Measurements from ENCODE around the gene DEPDC5.

Gene DEPDC5

GRCh38 chr22:31816750-31817149 is 62.9 kb downstream of the DEPDC5 start:
- no peak for DNase-seq

GRCh38 chr22:31818481-31819392 is 64.9 kb downstream of the DEPDC5 start:
- peak; percentile 56 for DNase-seq

GRCh38 chr22:31820655-31821054 is 66.8 kb downstream of the DEPDC5 start:
- no peak for DNase-seq

GRCh38 chr22:31821572-31821971 is 67.8 kb downstream of the DEPDC5 start:
- DNase-seq = no peak

- no peak for DNase-seq
Measured at GRCh38 chr22:31822523-31822922, 68.7 kb downstream of the DEPDC5 start.

GRCh38 chr22:31825513-31825912 is 71.7 kb downstream of the DEPDC5 start:
- no peak for DNase-seq

- no peak for DNase-seq
Measured at GRCh38 chr22:31826443-31826842, 72.6 kb downstream of the DEPDC5 start.

- DNase-seq = no peak
Measured at GRCh38 chr22:31828739-31829138, 74.9 kb downstream of the DEPDC5 start.

GRCh38 chr22:31829505-31829904 is 75.7 kb downstream of the DEPDC5 start:
- DNase-seq = peak; percentile 68

- no peak for DNase-seq
Measured at GRCh38 chr22:31830721-31831070, 76.9 kb downstream of the DEPDC5 start.

- DNase-seq = no peak
Measured at GRCh38 chr22:31833930-31834329, 80.1 kb downstream of the DEPDC5 start.

- no peak for DNase-seq
Measured at GRCh38 chr22:31836010-31836409, 82.2 kb downstream of the DEPDC5 start.

GRCh38 chr22:31838917-31839316 is 85.1 kb downstream of the DEPDC5 start:
- no peak for DNase-seq

GRCh38 chr22:31839986-31840385 is 86.2 kb downstream of the DEPDC5 start:
- DNase-seq = no peak

GRCh38 chr22:31840585-31840984 is 86.8 kb downstream of the DEPDC5 start:
- DNase-seq = no peak

- no peak for DNase-seq
Measured at GRCh38 chr22:31841078-31841827, 87.4 kb downstream of the DEPDC5 start.

- DNase-seq = no peak
Measured at GRCh38 chr22:31843526-31843925, 89.7 kb downstream of the DEPDC5 start.

GRCh38 chr22:31844941-31845340 is 91.1 kb downstream of the DEPDC5 start:
- DNase-seq = no peak

- DNase-seq = peak; percentile 35
Measured at GRCh38 chr22:31846161-31847115, 92.6 kb downstream of the DEPDC5 start.

- DNase-seq = no peak
Measured at GRCh38 chr22:31848411-31848810, 94.6 kb downstream of the DEPDC5 start.

GRCh38 chr22:31850135-31850534 is 96.3 kb downstream of the DEPDC5 start:
- no peak for DNase-seq

GRCh38 chr22:31852691-31853421 is 99.0 kb downstream of the DEPDC5 start:
- no peak for DNase-seq

Data from stimulated activated CD8-positive, alpha-beta memory T cell treated with anti-CD3 and anti-CD28 coated beads, Interleukin-4, amount 100 ng/mL, for 48 hours (primary cell).